Neural cell (in vitro differentiated cells): Measurements from ENCODE around the gene BSCL2. TPM values are rescaled to one million over a fixed set of nuclear protein-coding genes. Genes with fewer than 3 reads are reported as not detected.

ENCODE experiments used
- H2AFZ ChIP-seq: fragments of 200-600, 300-800 bp; sonication (generic), shearing (Covaris generic); 2 replicates; pipeline ENCODE4 v1.6.0; 2014; ENCODE audit warnings: low read depth, mild to moderate bottlenecking, antibody characterized with exemption, low read length, moderate library complexity
- H3F3A ChIP-seq: fragments of 200-600 bp; shearing (Covaris generic); 2 replicates; pipeline ENCODE4 v1.6.1; 2016; ENCODE audit warnings: mild to moderate bottlenecking, moderate library complexity, mixed read lengths, antibody characterized with exemption, low read length; ENCODE audit not compliant: insufficient read depth, poor library complexity, severe bottlenecking
- H3K27ac ChIP-seq: fragments of 200-600, 300-800 bp; sonication (generic), shearing (Covaris generic); 2 replicates; pipeline ENCODE4 v1.5.1; 2014; ENCODE audit warnings: mild to moderate bottlenecking, low read length, moderate library complexity
- H3K27me3 ChIP-seq: fragments of 300-800, 200-600 bp; sonication (generic), shearing (Covaris generic); 2 replicates; pipeline ENCODE4 v1.6.0; 2014; ENCODE audit warnings: mild to moderate bottlenecking, low read depth, low read length, moderate library complexity; ENCODE audit not compliant: insufficient read depth
- H3K36me3 ChIP-seq: fragments of 300-800, 200-600 bp; sonication (generic), shearing (Covaris generic); 2 replicates; pipeline ENCODE4 v1.5.1; 2014; ENCODE audit warnings: mild to moderate bottlenecking, antibody characterized with exemption, low read length, moderate library complexity; ENCODE audit not compliant: insufficient read depth
- H3K4me2 ChIP-seq: fragments of 300-800, 200-600 bp; sonication (generic), shearing (Covaris generic); 2 replicates; pipeline ENCODE4 v1.6.0; 2014; ENCODE audit warnings: mild to moderate bottlenecking, low read length
- H3K4me3 ChIP-seq: fragments of 300-800, 200-600 bp; sonication (generic), shearing (Covaris generic); 2 replicates; pipeline ENCODE4 v1.5.1; 2014; ENCODE audit warnings: mild to moderate bottlenecking, low read length, moderate library complexity
- H3K79me2 ChIP-seq: fragments of 200-600 bp; shearing (Covaris generic); replicated peaks from 2 replicates; pipeline ENCODE4 v1.6.0; 2014; ENCODE audit warnings: mild to moderate bottlenecking, low read length, moderate library complexity; ENCODE audit not compliant: insufficient read depth
- H3K9ac ChIP-seq: fragments of 300-800, 200-600 bp; sonication (generic), shearing (Covaris generic); 2 replicates; pipeline ENCODE4 v1.6.1; 2016; ENCODE audit warnings: mild to moderate bottlenecking, low read length, mixed read lengths
- H3K9me2 ChIP-seq: fragments of 200-600 bp; shearing (Covaris generic); 2 replicates; pipeline ENCODE4 v1.6.1; 2016; ENCODE audit warnings: mild to moderate bottlenecking, low read length, mixed read lengths; ENCODE audit not compliant: insufficient read depth
- H3K9me3 ChIP-seq: fragments of 200-600, 300-800 bp; sonication (generic), shearing (Covaris generic); 2 replicates; pipeline ENCODE4 v1.6.1; 2016; ENCODE audit warnings: mild to moderate bottlenecking, mixed run types, low read length, moderate library complexity, mixed read lengths
- H4K20me1 ChIP-seq: fragments of 200-600 bp; shearing (Covaris generic); 2 replicates; pipeline ENCODE4 v1.6.1; 2016; ENCODE audit warnings: mild to moderate bottlenecking, mixed run types; ENCODE audit not compliant: insufficient read depth
- EP300 ChIP-seq: fragments of 450-650 bp; conservative IDR thresholded peaks from 2 replicates; pipeline ENCODE4 v1.6.1; 2014; ENCODE audit warnings: antibody characterized with exemption, mild to moderate bottlenecking, moderate library complexity; ENCODE audit not compliant: poor library complexity, severe bottlenecking
- EZH2 ChIP-seq: fragments of 200-600, 300-800 bp; shearing (Covaris generic), sonication (generic); IDR thresholded peaks from 2 replicates; pipeline ENCODE4 v1.6.1; 2014; ENCODE audit warnings: antibody characterized with exemption, low read length, borderline replicate concordance, mild to moderate bottlenecking; ENCODE audit not compliant: insufficient read depth, poor library complexity, severe bottlenecking
- MXI1 ChIP-seq: fragments of 450-650 bp; conservative IDR thresholded peaks from 2 replicates; pipeline ENCODE4 v1.6.1; 2014; ENCODE audit warnings: antibody characterized with exemption, mild to moderate bottlenecking; ENCODE audit not compliant: poor library complexity, severe bottlenecking
- POLR2AphosphoS5 ChIP-seq: IDR thresholded peaks from 2 replicates; pipeline ENCODE4 v1.6.1; 2012
- RAD21 ChIP-seq: fragments of 450-650 bp; conservative IDR thresholded peaks from 2 replicates; pipeline ENCODE4 v1.6.1; 2014; ENCODE audit warnings: antibody characterized with exemption, mild to moderate bottlenecking, moderate library complexity
- SMC3 ChIP-seq: fragments of 450-650 bp; conservative IDR thresholded peaks from 2 replicates; pipeline ENCODE4 v1.6.1; 2014; ENCODE audit warnings: antibody characterized with exemption, mild to moderate bottlenecking, moderate library complexity; ENCODE audit not compliant: poor library complexity
- TAF1 ChIP-seq: IDR thresholded peaks from 2 replicates; pipeline ENCODE4 v1.6.1; 2012; ENCODE audit warnings: low read depth
- polyA plus RNA-seq: library from polyadenylated mRNA; depleted of rRNA; stranded (reverse); fragments of >200 nt; gene quantifications from 2 replicates; pipeline ENCODE4 v1.2.3, GENCODE V29; 2014
- TF ChIP-seq, protein P1 (sequence below): IDR thresholded peaks from 2 replicates; pipeline ENCODE4 v1.6.1; 2012; ENCODE audit warnings: borderline replicate concordance
- TF ChIP-seq, protein P2 (sequence below): fragments of 450-650 bp; IDR thresholded peaks from 2 replicates; pipeline ENCODE4 v1.5.1; 2014; ENCODE audit warnings: antibody characterized with exemption, mild to moderate bottlenecking, moderate library complexity; ENCODE audit not compliant: poor library complexity, severe bottlenecking

Gene BSCL2
- polyA plus RNA-seq, 1 donor from 2014 or later, result 304 TPM

DNA sequence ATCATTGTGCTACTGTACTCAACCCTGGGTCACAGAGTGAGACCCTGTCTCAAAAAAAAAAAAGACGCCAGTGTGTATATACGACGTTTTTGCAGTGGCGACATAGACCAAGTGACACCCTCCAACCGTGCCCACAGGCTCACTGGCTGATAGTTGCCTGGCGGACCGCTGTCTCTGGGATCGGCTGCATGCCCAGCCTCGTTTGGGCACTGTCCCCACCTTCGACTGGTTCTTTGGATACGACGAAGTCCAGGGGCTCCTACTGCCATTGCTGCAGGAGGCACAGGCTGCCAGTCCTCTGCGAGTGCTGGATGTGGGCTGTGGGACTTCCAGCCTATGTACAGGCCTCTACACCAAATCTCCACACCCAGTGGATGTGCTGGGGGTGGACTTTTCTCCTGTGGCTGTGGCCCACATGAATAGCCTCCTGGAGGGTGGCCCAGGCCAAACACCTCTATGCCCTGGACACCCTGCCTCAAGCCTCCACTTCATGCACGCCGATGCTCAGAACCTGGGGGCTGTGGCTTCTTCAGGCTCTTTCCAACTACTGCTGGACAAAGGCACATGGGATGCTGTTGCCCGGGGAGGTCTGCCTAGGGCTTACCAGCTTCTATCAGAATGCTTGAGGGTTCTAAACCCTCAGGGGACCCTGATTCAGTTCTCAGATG is 40.8 kb downstream of the BSCL2 start:
- H3K9ac ChIP-seq, result peak overlapping the region; percentile 96
- no peak for TF ChIP-seq TAF1
- peak overlapping the region; percentile 95 for H3K4me3 ChIP-seq
- H3K27ac ChIP-seq, result peak overlapping the region; percentile 95
- H3F3A ChIP-seq, result no peaks in the 10 kb centered on the region
- no peaks in the 10 kb centered on the region for H3K27me3 ChIP-seq
- H3K9me2 ChIP-seq, result no peaks in the 10 kb centered on the region
- H3K4me2 ChIP-seq, result peak overlapping the region; percentile 78
- H3K9me3 ChIP-seq, result no peaks in the 10 kb centered on the region
- H3K79me2 ChIP-seq, result peaks cover 10% of the 10 kb centered on the region
- no peak overlapping the region for H2AFZ ChIP-seq
- no peaks in the 10 kb centered on the region for H4K20me1 ChIP-seq
- no peaks in the 10 kb centered on the region for H3K36me3 ChIP-seq

DNA sequence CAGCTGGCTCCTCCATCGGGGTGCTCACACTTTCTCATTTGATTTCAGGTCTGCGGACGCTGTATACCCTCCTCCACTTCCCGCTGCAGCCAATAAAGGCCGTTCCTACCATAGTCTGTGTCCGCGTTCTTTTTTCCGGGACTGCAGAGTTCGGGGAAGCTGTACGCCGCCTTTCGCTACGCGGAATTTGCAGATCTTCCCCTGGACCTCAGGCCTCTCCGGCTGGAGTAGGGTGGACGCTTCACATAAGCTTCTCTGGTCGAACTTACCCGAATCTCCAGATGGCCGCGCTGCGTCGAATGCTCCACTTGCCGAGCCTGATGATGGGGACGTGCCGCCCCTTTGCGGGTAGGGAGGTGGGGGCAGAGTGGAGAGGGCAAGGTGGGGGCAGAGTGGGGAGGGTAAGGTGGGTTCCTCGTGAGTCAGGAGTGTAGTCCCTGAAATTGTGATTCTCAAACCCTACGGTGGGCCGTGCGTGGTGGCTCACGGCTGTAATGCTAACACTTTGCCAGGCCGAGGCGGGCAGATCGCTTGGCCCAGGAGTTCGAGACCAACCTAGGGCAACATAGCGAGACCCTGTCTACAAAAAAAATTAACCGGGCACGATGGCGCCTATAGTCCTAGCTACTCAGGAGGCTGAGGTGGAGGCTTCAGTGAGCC is 41.5 kb downstream of the BSCL2 start:
- peak overlapping the region; percentile 95 for H3K4me3 ChIP-seq
- H3F3A ChIP-seq, result no peaks in the 10 kb centered on the region
- TF ChIP-seq SMC3 (no peak), MXI1 (no peak), TAF1 (no peak), POLR2AphosphoS5 (no peak), EP300 (no peak), RAD21 (no peak), EZH2 (no peak)
- TF ChIP-seq, protein P1, sequence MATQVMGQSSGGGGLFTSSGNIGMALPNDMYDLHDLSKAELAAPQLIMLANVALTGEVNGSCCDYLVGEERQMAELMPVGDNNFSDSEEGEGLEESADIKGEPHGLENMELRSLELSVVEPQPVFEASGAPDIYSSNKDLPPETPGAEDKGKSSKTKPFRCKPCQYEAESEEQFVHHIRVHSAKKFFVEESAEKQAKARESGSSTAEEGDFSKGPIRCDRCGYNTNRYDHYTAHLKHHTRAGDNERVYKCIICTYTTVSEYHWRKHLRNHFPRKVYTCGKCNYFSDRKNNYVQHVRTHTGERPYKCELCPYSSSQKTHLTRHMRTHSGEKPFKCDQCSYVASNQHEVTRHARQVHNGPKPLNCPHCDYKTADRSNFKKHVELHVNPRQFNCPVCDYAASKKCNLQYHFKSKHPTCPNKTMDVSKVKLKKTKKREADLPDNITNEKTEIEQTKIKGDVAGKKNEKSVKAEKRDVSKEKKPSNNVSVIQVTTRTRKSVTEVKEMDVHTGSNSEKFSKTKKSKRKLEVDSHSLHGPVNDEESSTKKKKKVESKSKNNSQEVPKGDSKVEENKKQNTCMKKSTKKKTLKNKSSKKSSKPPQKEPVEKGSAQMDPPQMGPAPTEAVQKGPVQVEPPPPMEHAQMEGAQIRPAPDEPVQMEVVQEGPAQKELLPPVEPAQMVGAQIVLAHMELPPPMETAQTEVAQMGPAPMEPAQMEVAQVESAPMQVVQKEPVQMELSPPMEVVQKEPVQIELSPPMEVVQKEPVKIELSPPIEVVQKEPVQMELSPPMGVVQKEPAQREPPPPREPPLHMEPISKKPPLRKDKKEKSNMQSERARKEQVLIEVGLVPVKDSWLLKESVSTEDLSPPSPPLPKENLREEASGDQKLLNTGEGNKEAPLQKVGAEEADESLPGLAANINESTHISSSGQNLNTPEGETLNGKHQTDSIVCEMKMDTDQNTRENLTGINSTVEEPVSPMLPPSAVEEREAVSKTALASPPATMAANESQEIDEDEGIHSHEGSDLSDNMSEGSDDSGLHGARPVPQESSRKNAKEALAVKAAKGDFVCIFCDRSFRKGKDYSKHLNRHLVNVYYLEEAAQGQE, result no peak
- TF ChIP-seq, protein P2, sequence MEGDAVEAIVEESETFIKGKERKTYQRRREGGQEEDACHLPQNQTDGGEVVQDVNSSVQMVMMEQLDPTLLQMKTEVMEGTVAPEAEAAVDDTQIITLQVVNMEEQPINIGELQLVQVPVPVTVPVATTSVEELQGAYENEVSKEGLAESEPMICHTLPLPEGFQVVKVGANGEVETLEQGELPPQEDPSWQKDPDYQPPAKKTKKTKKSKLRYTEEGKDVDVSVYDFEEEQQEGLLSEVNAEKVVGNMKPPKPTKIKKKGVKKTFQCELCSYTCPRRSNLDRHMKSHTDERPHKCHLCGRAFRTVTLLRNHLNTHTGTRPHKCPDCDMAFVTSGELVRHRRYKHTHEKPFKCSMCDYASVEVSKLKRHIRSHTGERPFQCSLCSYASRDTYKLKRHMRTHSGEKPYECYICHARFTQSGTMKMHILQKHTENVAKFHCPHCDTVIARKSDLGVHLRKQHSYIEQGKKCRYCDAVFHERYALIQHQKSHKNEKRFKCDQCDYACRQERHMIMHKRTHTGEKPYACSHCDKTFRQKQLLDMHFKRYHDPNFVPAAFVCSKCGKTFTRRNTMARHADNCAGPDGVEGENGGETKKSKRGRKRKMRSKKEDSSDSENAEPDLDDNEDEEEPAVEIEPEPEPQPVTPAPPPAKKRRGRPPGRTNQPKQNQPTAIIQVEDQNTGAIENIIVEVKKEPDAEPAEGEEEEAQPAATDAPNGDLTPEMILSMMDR, result no peak

More for the DNA sequence above, 41.5 kb downstream of the BSCL2 start:
- Histone ChIP-seq H3K27me3 (no peaks in the 10 kb centered on the region), H3K9me3 (no peaks in the 10 kb centered on the region), H3K9ac (peak overlapping the region; percentile 96), H3K27ac (peak overlapping the region; percentile 95), H2AFZ (peak overlapping the region; percentile 40), H3K79me2 (peaks cover 10% of the 10 kb centered on the region), H4K20me1 (no peaks in the 10 kb centered on the region), H3K36me3 (no peaks in the 10 kb centered on the region), H3K9me2 (no peaks in the 10 kb centered on the region), H3K4me2 (peak overlapping the region; percentile 78)
